CD4-positive, alpha-beta T cell (primary cell): ENCODE results near the gene APOL3. TPM values are rescaled to one million over a fixed set of nuclear protein-coding genes. Genes with fewer than 3 reads are reported as not detected.
A peak's percentile ranks its signal among the peaks of the same experiment; 100 is the strongest.
"Not testable (repeated sequence)": the region's sequence is repeated elsewhere in the genome, so short reads cannot be mapped to it uniquely, and the experiment has no call there.

Experiments used
- ATAC-seq: fragments of 200-7000 bp; cut with Tn5 transposase; one replicate; pipeline ENCODE4 v1.10.0; 2022; ENCODE audit warnings: mild to moderate bottlenecking; ENCODE audit not compliant: poor library complexity
- CTCF ChIA-PET: fragments of 350-600 bp; sonication (Branson Sonifier 250); formaldehyde crosslinking; loops from one replicate; lab custom pipeline; 2021; ENCODE audit warnings: antibody characterized with exemption, inconsistent platforms; lab: Charles Lee
- POLR2A ChIA-PET: fragments of 350-600 bp; sonication (Branson Sonifier 250); formaldehyde crosslinking; loops from one replicate; lab custom pipeline; 2021; ENCODE audit warnings: antibody characterized with exemption, inconsistent platforms; lab: Charles Lee
- DNase-seq, 14 experiments: peaks; one replicate each; pipeline ENCODE4 v3.0.0-alpha.2; 2013 to 2020; ENCODE audit warnings: mixed read lengths in 2 of 14
- H3K27ac ChIP-seq, 2 donors: one replicate each; pipeline versions ENCODE4 v1.5.1 to v1.7.0; 2013; ENCODE audit warnings: low read length in 2 of 2, low read depth in 1 of 2, mild to moderate bottlenecking in 1 of 2
- H3K27me3 ChIP-seq, 2 experiments: 1 replicate in 1 of 2; 2 replicates in 1 of 2; pipeline versions ENCODE4 v1.6.1 to v1.7.0; 2013; ENCODE audit warnings: low read length in 2 of 2, control low read depth in 1 of 2, mild to moderate bottlenecking in 1 of 2, moderate library complexity in 1 of 2; ENCODE audit not compliant: insufficient read depth in 2 of 2, control insufficient read depth in 1 of 2
- H3K36me3 ChIP-seq: one replicate; pipeline ENCODE4 v1.6.1; 2013; ENCODE audit warnings: low read length, control low read depth; ENCODE audit not compliant: insufficient read depth
- H3K4me1 ChIP-seq: one replicate; pipeline ENCODE4 v1.6.1; 2013; ENCODE audit warnings: low read length, control low read depth; ENCODE audit not compliant: insufficient read depth
- H3K4me3 ChIP-seq: one replicate; pipeline ENCODE4 v1.5.1; 2013; ENCODE audit warnings: mild to moderate bottlenecking, low read length, moderate library complexity
- H3K9me3 ChIP-seq, 2 experiments: 1 replicate in 1 of 2; 2 replicates in 1 of 2; pipeline versions ENCODE4 v1.6.1 to v1.7.0; 2013; ENCODE audit warnings: low read length in 2 of 2, mild to moderate bottlenecking in 2 of 2, control low read depth in 1 of 2, moderate library complexity in 1 of 2; ENCODE audit not compliant: control insufficient read depth in 1 of 2, insufficient read depth in 1 of 2
- H3K27ac Mint-ChIP-seq: one replicate; pipeline ENCODE4 v1.8.0; 2020; ENCODE audit warnings: mixed read lengths
- H3K27me3 Mint-ChIP-seq: one replicate; pipeline ENCODE4 v1.8.0; 2021; ENCODE audit warnings: mixed read lengths
- H3K36me3 Mint-ChIP-seq: one replicate; pipeline ENCODE4 v1.8.0; 2021; ENCODE audit warnings: low read depth, mixed read lengths
- H3K4me1 Mint-ChIP-seq: one replicate; pipeline ENCODE4 v1.8.0; 2021; ENCODE audit warnings: low read depth, mixed read lengths
- H3K4me3 Mint-ChIP-seq: one replicate; pipeline ENCODE4 v1.8.0; 2020; ENCODE audit warnings: mild to moderate bottlenecking, mixed read lengths
- H3K9me3 Mint-ChIP-seq: one replicate; pipeline ENCODE4 v1.8.0; 2020; ENCODE audit warnings: mixed read lengths
- intact Hi-C, 2 experiments: fragments of 100-400 bp; cut with DNase I in 1 of 2; cut with micrococcal nuclease in 1 of 2; formaldehyde crosslinking; loops; one replicate each; pipeline versions ENCODE4 v1.15.1 to v1.9.0; 2023 to 2025; cut with DNase I, micrococcal nuclease
- total RNA-seq, 174 experiments: library from RNA in 2 of 174; stranded (reverse) in 2 of 174; gene quantifications; one replicate each; pipeline ENCODE4 v1.2.3 and lab custom pipeline; 2021 to 2026
- TF ChIP-seq, protein P1 (sequence below): fragments of 200-600 bp; IDR thresholded peaks from one replicate; pipeline ENCODE4 v1.8.0; 2022; ENCODE audit warnings: antibody characterized with exemption, mild to moderate bottlenecking

Gene APOL3
- total RNA-seq, 2 experiments from 2014 or later = 111 to 116 TPM

DNA sequence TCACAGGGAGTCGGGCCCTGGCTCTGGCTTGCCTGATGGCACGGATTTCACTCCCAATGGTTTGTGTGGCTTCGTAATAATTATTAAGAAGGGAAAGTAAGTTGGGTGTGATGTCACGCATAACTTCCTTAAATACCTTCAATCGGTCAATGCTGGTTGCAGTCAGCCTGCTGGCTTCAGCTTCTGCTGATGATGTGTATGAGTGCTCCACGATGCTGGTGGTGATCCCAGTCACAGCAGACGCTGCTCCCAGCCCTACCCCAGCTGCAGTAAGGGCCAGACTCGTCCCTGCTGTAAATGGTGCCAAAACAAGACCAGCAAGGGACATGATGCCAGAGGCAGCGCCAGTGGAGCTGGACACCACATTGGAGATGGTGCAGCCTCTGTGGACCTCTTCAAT is 19.1 kb downstream of the APOL3 start:
- no peak overlapping the region for H3K4me3 Mint-ChIP-seq
- DNase-seq (peak in 1 of 14 experiments; percentile 26), ATAC-seq (no peak)
- Histone ChIP-seq H3K4me1 (peaks cover 6% of the 10 kb centered on the region), H3K27me3 (no peaks in the 10 kb centered on the region), H3K9me3 (no peaks in the 10 kb centered on the region), H3K4me3 (no peak overlapping the region), H3K27ac (no peak overlapping the region), H3K36me3 (peaks cover 60% of the 10 kb centered on the region)
- intact Hi-C loops = no loop called here
- peak overlapping the region; percentile 74 for H3K27ac Mint-ChIP-seq
- H3K4me1 Mint-ChIP-seq = peaks cover 18% of the 10 kb centered on the region
- H3K36me3 Mint-ChIP-seq = peaks cover 70% of the 10 kb centered on the region
- ChIA-PET POLR2A (interaction anchor here (0.7 to 2.5 kb wide), 4 partner anchors 11 to 98 kb away, joined by 3 to 8 read pairs (median 3); partner anchors contain the start of gene APOL2), CTCF (no interaction called here)
- no peaks in the 10 kb centered on the region for H3K9me3 Mint-ChIP-seq
- H3K27me3 Mint-ChIP-seq = no peaks in the 10 kb centered on the region
- TF ChIP-seq, protein P1, sequence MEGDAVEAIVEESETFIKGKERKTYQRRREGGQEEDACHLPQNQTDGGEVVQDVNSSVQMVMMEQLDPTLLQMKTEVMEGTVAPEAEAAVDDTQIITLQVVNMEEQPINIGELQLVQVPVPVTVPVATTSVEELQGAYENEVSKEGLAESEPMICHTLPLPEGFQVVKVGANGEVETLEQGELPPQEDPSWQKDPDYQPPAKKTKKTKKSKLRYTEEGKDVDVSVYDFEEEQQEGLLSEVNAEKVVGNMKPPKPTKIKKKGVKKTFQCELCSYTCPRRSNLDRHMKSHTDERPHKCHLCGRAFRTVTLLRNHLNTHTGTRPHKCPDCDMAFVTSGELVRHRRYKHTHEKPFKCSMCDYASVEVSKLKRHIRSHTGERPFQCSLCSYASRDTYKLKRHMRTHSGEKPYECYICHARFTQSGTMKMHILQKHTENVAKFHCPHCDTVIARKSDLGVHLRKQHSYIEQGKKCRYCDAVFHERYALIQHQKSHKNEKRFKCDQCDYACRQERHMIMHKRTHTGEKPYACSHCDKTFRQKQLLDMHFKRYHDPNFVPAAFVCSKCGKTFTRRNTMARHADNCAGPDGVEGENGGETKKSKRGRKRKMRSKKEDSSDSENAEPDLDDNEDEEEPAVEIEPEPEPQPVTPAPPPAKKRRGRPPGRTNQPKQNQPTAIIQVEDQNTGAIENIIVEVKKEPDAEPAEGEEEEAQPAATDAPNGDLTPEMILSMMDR = no peak

- H3K27ac ChIP-seq, H3K4me3 ChIP-seq, ATAC-seq, H3K27me3 ChIP-seq, H3K27me3 Mint-ChIP-seq, POLR2A ChIA-PET, H3K27ac Mint-ChIP-seq, DNase-seq, H3K9me3 ChIP-seq, H3K4me3 Mint-ChIP-seq, intact Hi-C loops, H3K9me3 Mint-ChIP-seq, CTCF ChIA-PET: not testable (repeated sequence)
- peaks cover 44% of the 10 kb centered on the region for H3K36me3 Mint-ChIP-seq
- peaks cover 38% of the 10 kb centered on the region for H3K36me3 ChIP-seq
- H3K4me1 Mint-ChIP-seq = peaks cover 15% of the 10 kb centered on the region
- peaks cover 12% of the 10 kb centered on the region for H3K4me1 ChIP-seq
Observed at GRCh38 chr22:36138709-36139108, 21.8 kb downstream of the APOL3 start.

GRCh38 chr22:36136988-36137387 is 23.6 kb downstream of the APOL3 start:
- Histone ChIP-seq H3K27ac (no peak overlapping the region), H3K27me3 (no peaks in the 10 kb centered on the region), H3K9me3 (no peaks in the 10 kb centered on the region), H3K36me3 (peaks cover 21% of the 10 kb centered on the region), H3K4me3 (no peak overlapping the region), H3K4me1 (peaks cover 13% of the 10 kb centered on the region)
- TF ChIP-seq, protein P1 = no peak
- Mint-ChIP-seq H3K27me3 (no peaks in the 10 kb centered on the region), H3K4me1 (peaks cover 17% of the 10 kb centered on the region), H3K9me3 (no peaks in the 10 kb centered on the region), H3K27ac (peak overlapping the region; percentile 76), H3K36me3 (peaks cover 26% of the 10 kb centered on the region), H3K4me3 (no peak overlapping the region)
- intact Hi-C loops = no loop called here
- no peak for ATAC-seq
- DNase-seq = no peak
- CTCF ChIA-PET = interaction anchor here (0.6 to 1.9 kb wide), 3 partner anchors 13 to 430 kb away, joined by 4 to 5 read pairs (median 5); no protein-coding TSS in a partner anchor
- POLR2A ChIA-PET = interaction anchor here (1.4 kb wide), 1 partner anchor 23 kb away, joined by 5 read pairs; the partner anchor contains the start of gene APOL3

DNA sequence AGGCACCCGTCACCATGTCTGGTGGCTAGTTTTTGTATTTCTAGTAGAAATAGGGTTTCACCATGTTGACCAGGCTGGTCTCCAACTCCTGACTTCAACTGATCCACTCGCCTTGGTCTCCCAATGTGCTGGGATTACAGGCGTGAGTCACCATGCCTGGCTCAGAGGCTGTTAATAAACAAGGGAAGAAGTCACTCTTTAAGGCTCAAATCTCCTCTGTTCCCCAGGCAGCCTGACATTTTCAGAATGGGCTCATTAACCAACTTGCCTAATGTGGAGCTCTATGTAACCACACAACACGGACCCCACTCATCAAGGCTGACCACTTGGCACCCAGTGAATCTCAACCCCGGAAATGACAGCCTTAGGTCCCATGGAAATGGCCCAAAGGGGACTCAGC is 24.1 kb downstream of the APOL3 start:
- peaks cover 17% of the 10 kb centered on the region for H3K4me1 Mint-ChIP-seq
- POLR2A ChIA-PET = interaction anchor here (1.4 kb wide), 1 partner anchor 24 kb away, joined by 5 read pairs; the partner anchor contains the start of gene APOL3

More for the DNA sequence above, 24.1 kb downstream of the APOL3 start:
- CTCF ChIA-PET = interaction anchor here (1.2 to 1.9 kb wide), 2 partner anchors 12 to 43 kb away, joined by 4 to 5 read pairs; no protein-coding TSS in a partner anchor
- H3K36me3 Mint-ChIP-seq = peaks cover 21% of the 10 kb centered on the region
- TF ChIP-seq, protein P1 = no peak
- no peaks in the 10 kb centered on the region for H3K9me3 Mint-ChIP-seq
- DNase-seq = no peak
- intact Hi-C loops = no loop called here
- H3K36me3 ChIP-seq = peaks cover 16% of the 10 kb centered on the region
- H3K4me3 Mint-ChIP-seq = no peak overlapping the region
- H3K27me3 ChIP-seq = no peaks in the 10 kb centered on the region
- H3K4me3 ChIP-seq = no peak overlapping the region
- no peaks in the 10 kb centered on the region for H3K27me3 Mint-ChIP-seq
- H3K27ac ChIP-seq = no peak overlapping the region
- no peak for ATAC-seq
- no peak overlapping the region for H3K27ac Mint-ChIP-seq
- H3K9me3 ChIP-seq = no peaks in the 10 kb centered on the region
- H3K4me1 ChIP-seq = peaks cover 13% of the 10 kb centered on the region
